Upper lobe of left lung (tissue), 6 donors: Measurements from ENCODE around the gene HECA. TPM values are rescaled to one million over a fixed set of nuclear protein-coding genes. Genes with fewer than 3 reads are reported as not detected.

Experiments
- ATAC-seq, 2 donors: fragments of 200-7000 bp; cut with Tn5 transposase; one replicate each; pipeline ENCODE4 v1.9.1; 2022; ENCODE audit warnings: mild to moderate bottlenecking in 2 of 2, moderate library complexity in 2 of 2; ENCODE audit not compliant: low FRiP score in 2 of 2
- DNase-seq, 2 donors: peaks; one replicate each; pipeline ENCODE4 v3.0.0-alpha.2; 2019 to 2020
- H3K27ac ChIP-seq, 4 donors: fragments of 200-600 bp; sonication (generic); one replicate each; pipeline ENCODE4 v1.5.1; 2016 to 2019
- H3K27me3 ChIP-seq, 4 donors: fragments of 200-600 bp; sonication (generic); one replicate each; pipeline ENCODE4 v1.5.1; 2017 to 2019
- H3K36me3 ChIP-seq, 4 donors: fragments of 200-600 bp; sonication (generic); one replicate each; pipeline ENCODE4 v1.5.1; 2016 to 2019
- H3K4me1 ChIP-seq, 4 donors: fragments of 200-600 bp; sonication (generic); one replicate each; pipeline ENCODE4 v1.5.1; 2018 to 2019
- H3K4me3 ChIP-seq, 4 donors: fragments of 200-600 bp; sonication (generic); one replicate each; pipeline ENCODE4 v1.5.1; 2017 to 2019; ENCODE audit warnings: mild to moderate bottlenecking in 2 of 4, moderate library complexity in 1 of 4
- H3K9me3 ChIP-seq, 4 donors: fragments of 200-600 bp; sonication (generic); one replicate each; pipeline ENCODE4 v1.5.1; 2018 to 2019
- CTCF ChIP-seq, 6 experiments: fragments of 450-650 bp in 4 of 6; fragments of 200-600 bp in 2 of 6; sonication (generic) in 2 of 6; IDR thresholded peaks; one replicate each; pipeline ENCODE4 v1.5.1; 2016 to 2019; ENCODE audit warnings: antibody characterized with exemption in 6 of 6
- EP300 ChIP-seq, 4 donors: sonication (generic); formaldehyde crosslinking; IDR thresholded peaks; one replicate each; pipeline ENCODE4 v1.5.1; 2017; ENCODE audit warnings: antibody characterized with exemption in 4 of 4, control low read depth in 2 of 4
- POLR2A ChIP-seq, 4 donors: fragments of 450-650 bp; IDR thresholded peaks; one replicate each; pipeline ENCODE4 v1.5.1; 2016 to 2017; ENCODE audit warnings: antibody characterized with exemption in 4 of 4, mild to moderate bottlenecking in 2 of 4
- POLR2AphosphoS5 ChIP-seq, 2 donors: sonication (generic); formaldehyde crosslinking; IDR thresholded peaks; one replicate each; pipeline ENCODE4 v1.5.1; 2017; ENCODE audit warnings: antibody characterized with exemption in 2 of 2
- WGBS, 2 donors: methylation state at CpG; one replicate each; pipeline ENCODE4 v1.1.5; 2017 to 2018; 5-methylcytosine and 5-hydroxymethylcytosine counted together
- total RNA-seq, 6 donors: library from RNA; depleted of rRNA in 4 of 6; stranded (reverse); fragments of >200 nt in 4 of 6; gene quantifications; one replicate each; pipeline versions ENCODE4 v1.1.0 to v1.2.1, GENCODE V29; 2016 to 2021
- donor health status: DM: no; HTN: no; CAD: no; lungs with moderate emphysema.
- donor health status: DM: no; HTN: yes; CAD: no; lungs with severe emphysema.

Gene HECA
- total RNA-seq, 6 donors from 2014 or later: 34.4 to 57.6 (median 41.2) TPM

DNA sequence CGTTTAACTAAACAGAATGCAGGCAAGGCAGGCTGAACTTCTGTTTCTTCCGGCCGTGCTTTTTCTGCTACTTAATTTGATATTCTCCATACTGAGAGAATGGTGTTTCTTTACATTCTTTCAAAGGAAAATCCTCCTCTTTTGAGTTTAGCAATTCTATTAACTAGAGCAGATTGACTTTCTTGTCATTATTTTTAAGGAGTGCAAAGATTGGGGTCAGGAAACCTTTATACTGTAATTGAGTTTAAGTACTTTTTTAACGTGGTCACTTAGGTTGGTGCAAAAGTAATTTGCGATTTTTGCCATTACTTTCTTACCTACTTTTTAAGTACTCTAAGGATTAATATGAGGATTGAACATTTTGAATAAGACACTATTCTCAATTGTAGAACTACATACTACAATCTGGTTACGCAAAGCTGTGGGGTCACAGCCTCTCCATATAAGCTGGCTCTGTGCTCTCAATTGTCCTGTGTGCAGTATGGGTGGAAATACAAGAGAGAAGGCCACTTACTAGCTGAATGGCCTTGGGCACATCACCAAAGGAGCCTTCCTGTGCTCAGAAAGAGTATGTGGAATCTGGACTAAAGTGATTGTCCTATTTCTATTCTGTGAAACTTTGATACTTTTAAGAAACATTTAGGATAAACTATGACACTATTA lies 16.7 kb downstream of the HECA start:
- H3K9me3 ChIP-seq: no peaks in the 10 kb centered on the region
- TF ChIP-seq POLR2AphosphoS5 (IDR thresholded peaks at IDR 0.05) (no peak), EP300 (IDR thresholded peaks at IDR 0.05) (no peak), POLR2A (IDR thresholded peaks at IDR 0.05) (no peak), CTCF (IDR thresholded peaks at IDR 0.05) (no peak)
- peaks cover 0 to 3% (median 0%) of the 10 kb centered on the region in 4 donors for H3K36me3 ChIP-seq
- no peak for DNase-seq
- no peak for ATAC-seq
- H3K27ac ChIP-seq: no peak overlapping the region
- peaks cover 35 to 52% (median 42%) of the 10 kb centered on the region in 4 donors for H3K4me1 ChIP-seq
- H3K27me3 ChIP-seq: no peaks in the 10 kb centered on the region
- no peak overlapping the region for H3K4me3 ChIP-seq
- WGBS, 2 donors: 80 to 88% methylated on average over 6 of the region's 6 CpGs

- TF ChIP-seq EP300 (IDR thresholded peaks at IDR 0.05) (no peak), POLR2A (IDR thresholded peaks at IDR 0.05) (no peak), POLR2AphosphoS5 (IDR thresholded peaks at IDR 0.05) (no peak), CTCF (IDR thresholded peaks at IDR 0.05) (no peak)
- Histone ChIP-seq H3K27ac (no peak overlapping the region), H3K27me3 (no peaks in the 10 kb centered on the region), H3K4me3 (no peak overlapping the region), H3K9me3 (no peaks in the 10 kb centered on the region), H3K36me3 (peaks cover 0 to 3% (median 0%) of the 10 kb centered on the region in 4 donors), H3K4me1 (peaks cover 29 to 44% (median 39%) of the 10 kb centered on the region in 4 donors)
- WGBS, 2 donors: 72 to 77% methylated on average over 5 of the region's 5 CpGs
- no peak for DNase-seq
- ATAC-seq: no peak
Observed at GRCh38 chr6:139152088-139152891, 17.4 kb downstream of the HECA start.

DNA sequence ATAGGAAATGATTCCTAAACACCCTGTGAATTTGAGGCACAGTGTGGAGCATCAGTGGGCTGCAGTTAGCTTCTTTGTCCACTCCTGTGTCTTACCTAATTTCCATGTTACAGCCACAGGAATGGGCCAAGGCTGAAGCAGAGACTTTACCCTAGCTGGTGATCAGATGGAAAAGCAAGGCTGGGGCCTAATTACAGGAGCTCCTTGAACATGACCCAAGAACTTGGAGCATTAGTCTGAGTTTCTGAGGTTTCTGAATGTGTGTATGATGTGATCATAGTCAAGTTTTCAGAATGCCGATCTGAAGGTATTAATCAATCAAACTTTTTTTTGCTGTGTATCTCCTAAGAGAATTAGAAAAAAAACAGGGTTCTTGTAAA lies 18.0 kb downstream of the HECA start:
- peaks cover 23 to 38% (median 33%) of the 10 kb centered on the region in 4 donors for H3K4me1 ChIP-seq
- 83 to 88% methylated on average over 1 of the region's 1 CpG for WGBS, 2 donors

GRCh38 chr6:139153855-139154254 lies 19.0 kb downstream of the HECA start:
- ATAC-seq (no peak), DNase-seq (no peak)
- TF ChIP-seq POLR2A (IDR thresholded peaks at IDR 0.05) (no peak), CTCF (IDR thresholded peaks at IDR 0.05) (no peak), EP300 (IDR thresholded peaks at IDR 0.05) (no peak), POLR2AphosphoS5 (IDR thresholded peaks at IDR 0.05) (no peak)
- Histone ChIP-seq H3K27me3 (no peaks in the 10 kb centered on the region), H3K4me3 (no peak overlapping the region), H3K4me1 (peaks cover 15 to 29% (median 23%) of the 10 kb centered on the region in 4 donors), H3K9me3 (no peaks in the 10 kb centered on the region), H3K27ac (no peak overlapping the region), H3K36me3 (peaks cover 0 to 3% (median 0%) of the 10 kb centered on the region in 4 donors)

More for the DNA sequence above, 18.0 kb downstream of the HECA start:
- no peaks in the 10 kb centered on the region for H3K27me3 ChIP-seq
- ATAC-seq (peak in 1 of 2 donors; percentile 39), DNase-seq (no peak)
- peaks cover 0 to 3% (median 0%) of the 10 kb centered on the region in 4 donors for H3K36me3 ChIP-seq
- no peak overlapping the region for H3K27ac ChIP-seq
- H3K4me3 ChIP-seq: no peak overlapping the region
- no peak for TF ChIP-seq CTCF (IDR thresholded peaks at IDR 0.05)
- TF ChIP-seq POLR2A (IDR thresholded peaks at IDR 0.05): no peak
- TF ChIP-seq POLR2AphosphoS5 (IDR thresholded peaks at IDR 0.05): no peak
- no peak for TF ChIP-seq EP300 (IDR thresholded peaks at IDR 0.05)
- no peaks in the 10 kb centered on the region for H3K9me3 ChIP-seq
